Small intestine (tissue), 7 donors: ENCODE data around the gene FRMPD2. TPM values are rescaled to one million over a fixed set of nuclear protein-coding genes. Genes with fewer than 3 reads are reported as not detected.
"Not testable (repeated sequence)": the region's sequence is repeated elsewhere in the genome, so short reads cannot be mapped to it uniquely, and the experiment has no call there.

ENCODE experiments used
- DNase-seq, 2 donors: peaks; one replicate each; pipeline versions ENCODE4 v3.0.0 to v3.0.0-alpha.2; 2013
- FAIRE-seq: peaks from 2 replicates; lab custom pipeline; 2012; peaks lifted over from hg19 to GRCh38; lab: Jason Lieb, UNC
- H3K27ac ChIP-seq, 3 donors: one replicate each; pipeline ENCODE4 v1.5.1; 2013; ENCODE audit warnings: low read length in 2 of 3, mild to moderate bottlenecking in 2 of 3, control low read depth in 1 of 3, inconsistent platforms in 1 of 3, low read depth in 1 of 3, moderate library complexity in 1 of 3
- H3K27me3 ChIP-seq, 3 donors: one replicate each; pipeline ENCODE4 v1.6.1; 2013; ENCODE audit warnings: low read length in 3 of 3, inconsistent platforms in 1 of 3; ENCODE audit not compliant: control insufficient read depth in 3 of 3, insufficient read depth in 3 of 3
- H3K36me3 ChIP-seq, 3 donors: one replicate each; pipeline ENCODE4 v1.6.1; 2013; ENCODE audit warnings: low read length in 3 of 3, inconsistent platforms in 1 of 3, low read depth in 1 of 3, mild to moderate bottlenecking in 1 of 3, moderate library complexity in 1 of 3; ENCODE audit not compliant: control insufficient read depth in 3 of 3, insufficient read depth in 2 of 3
- H3K4me1 ChIP-seq, 3 donors: one replicate each; pipeline ENCODE4 v1.6.1; 2013; ENCODE audit warnings: low read length in 2 of 3, inconsistent platforms in 1 of 3, low read depth in 1 of 3, mild to moderate bottlenecking in 1 of 3, moderate library complexity in 1 of 3; ENCODE audit not compliant: control insufficient read depth in 3 of 3, insufficient read depth in 2 of 3
- H3K4me3 ChIP-seq, 3 donors: one replicate each; pipeline ENCODE4 v1.5.1; 2013; ENCODE audit warnings: low read length in 3 of 3, control low read depth in 1 of 3, inconsistent platforms in 1 of 3, low read depth in 1 of 3, mild to moderate bottlenecking in 1 of 3, moderate library complexity in 1 of 3
- H3K9me3 ChIP-seq, 2 donors: one replicate each; pipeline ENCODE4 v1.6.1; 2013; ENCODE audit warnings: low read depth in 1 of 2, low read length in 1 of 2; ENCODE audit not compliant: control insufficient read depth in 2 of 2, insufficient read depth in 1 of 2
- WGBS, 3 donors: extraction: QIAGEN DNeasy Blood & Tissue Kit; methylation state at CpG; one replicate each; pipeline ENCODE4 v1.1.7; 2013; 5-methylcytosine and 5-hydroxymethylcytosine counted together
- polyA plus RNA-seq, 4 donors: library from polyadenylated mRNA; stranded (reverse) in 3 of 4; unstranded in 1 of 4; fragments of 200-250 nt in 3 of 4; fragments of 120-200 nt in 1 of 4; gene quantifications; one replicate each; pipeline versions ENCODE4 v1.2.1 to v1.2.3, GENCODE V29; 2013
- donor health status: healthy with polysubstance abuse.
- donor health status: control.
- donor health status: control.
- donor health status: Bipolar disorder and iron deficiency.
- donor health status: healthy.

The FRMPD2 gene
- polyA plus RNA-seq, 4 donors = 0.03 TPM; not detected in 3

DNA sequence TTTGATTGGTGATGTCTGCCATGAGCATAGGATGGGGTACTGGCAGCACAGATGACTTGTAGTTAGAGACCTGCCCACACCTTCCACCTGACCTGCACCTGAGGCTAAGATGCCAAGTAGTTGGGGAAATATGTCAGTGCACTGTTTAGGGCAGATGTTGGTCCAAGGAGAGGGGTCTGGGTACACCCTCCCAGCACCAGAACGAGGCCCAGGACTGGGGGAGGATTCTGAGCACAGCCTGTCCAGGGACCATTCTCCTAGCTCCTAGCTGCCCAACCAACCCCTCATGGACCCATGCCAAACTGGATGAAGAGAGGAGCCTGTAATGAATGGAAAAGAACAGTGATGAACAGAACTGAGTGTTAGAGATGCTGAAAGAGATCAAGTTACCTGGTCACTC is 28.0 kb downstream of the FRMPD2 start:
- WGBS, 3 donors = 57 to 63% (median 57%) methylated on average over 1 of the region's 1 CpG
- peaks cover 0 to 2% of the 10 kb centered on the region in 2 donors for H3K9me3 ChIP-seq
- DNase-seq (no peak), FAIRE-seq (no peak)
- no peak overlapping the region for H3K4me3 ChIP-seq
- H3K27me3 ChIP-seq = peaks cover 0 to 2% (median 0%) of the 10 kb centered on the region in 3 donors
- no peaks in the 10 kb centered on the region for H3K36me3 ChIP-seq
- H3K27ac ChIP-seq = no peak overlapping the region
- H3K4me1 ChIP-seq = no peaks in the 10 kb centered on the region

DNA sequence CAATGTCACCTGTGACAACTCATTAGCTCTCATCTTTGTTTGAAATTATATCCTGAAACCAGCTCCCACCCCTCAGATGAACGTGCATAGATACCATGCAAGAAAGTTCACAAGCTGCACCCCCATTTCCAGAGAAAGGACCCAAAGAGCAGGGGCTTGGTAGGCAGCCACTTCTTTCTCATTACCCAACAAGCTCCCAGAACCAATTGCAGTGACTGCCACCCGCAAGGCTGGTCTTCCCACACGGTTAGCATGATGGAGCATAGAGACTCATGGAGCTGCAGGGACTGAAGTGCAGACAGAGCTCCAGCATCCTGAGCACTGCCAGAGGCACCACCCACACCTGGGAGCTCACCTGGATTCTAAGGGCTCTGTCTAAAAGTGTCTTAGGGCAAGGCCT is 28.5 kb downstream of the FRMPD2 start:
- Histone ChIP-seq H3K36me3 (no peaks in the 10 kb centered on the region), H3K27ac (no peak overlapping the region), H3K9me3 (peaks cover 0 to 2% of the 10 kb centered on the region in 2 donors), H3K4me3 (no peak overlapping the region), H3K4me1 (no peaks in the 10 kb centered on the region), H3K27me3 (peaks cover 0 to 2% (median 0%) of the 10 kb centered on the region in 3 donors)
- 73 to 85% (median 85%) methylated on average over 3 of the region's 3 CpGs for WGBS, 3 donors
- no peak for FAIRE-seq
- no peak for DNase-seq

DNA sequence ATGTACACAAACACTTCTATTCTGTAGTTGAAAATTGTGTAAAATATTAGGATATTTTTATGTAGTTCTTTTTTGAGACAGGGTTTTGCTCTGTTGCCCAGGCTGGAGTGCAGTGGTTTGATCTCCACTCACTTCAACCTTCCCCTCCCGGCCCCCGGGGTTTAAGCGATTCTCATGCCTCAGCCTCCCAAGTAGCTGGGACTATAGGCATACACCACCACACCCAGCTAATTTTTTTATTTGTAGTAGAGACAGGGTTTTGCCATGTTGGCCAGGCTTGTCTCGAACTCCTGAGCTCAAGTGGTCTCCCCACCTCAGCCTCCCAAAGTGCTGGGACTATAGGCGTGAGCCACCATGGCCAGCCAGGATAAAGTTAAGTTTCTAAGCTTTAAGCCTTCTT is 30.6 kb downstream of the FRMPD2 start:
- not testable (repeated sequence) for H3K27ac ChIP-seq, H3K9me3 ChIP-seq, FAIRE-seq, H3K4me3 ChIP-seq, DNase-seq, H3K27me3 ChIP-seq, H3K4me1 ChIP-seq, H3K36me3 ChIP-seq
- 74 to 89% (median 79%) methylated on average over 5 of the region's 5 CpGs for WGBS, 3 donors

DNA sequence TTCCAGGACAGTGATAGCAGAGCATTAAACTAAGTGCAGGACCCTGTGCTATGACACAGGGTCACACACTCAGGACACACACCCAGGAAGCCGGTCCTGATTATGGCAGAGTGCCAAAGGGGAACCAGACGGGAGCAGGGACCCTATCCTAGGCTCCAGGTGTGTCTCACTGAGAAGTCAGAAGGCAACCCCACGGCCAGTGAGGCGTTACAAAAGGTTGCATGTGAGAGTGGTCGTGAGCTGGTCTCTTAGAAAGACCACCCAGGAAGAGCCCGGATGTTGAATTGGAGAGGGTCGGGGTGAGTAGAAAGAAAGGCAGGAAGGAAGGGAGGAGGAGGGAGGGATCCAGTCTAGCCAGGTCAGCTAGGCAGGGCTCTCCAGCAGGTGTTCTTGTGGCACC is 31.0 kb downstream of the FRMPD2 start:
- 28 to 38% (median 37%) methylated on average over 7 of the region's 7 CpGs for WGBS, 3 donors
- H3K27ac ChIP-seq = no peak overlapping the region
- peaks cover 0 to 2% (median 0%) of the 10 kb centered on the region in 3 donors for H3K27me3 ChIP-seq
- no peaks in the 10 kb centered on the region for H3K4me1 ChIP-seq
- peaks cover 0 to 2% of the 10 kb centered on the region in 2 donors for H3K9me3 ChIP-seq
- no peak overlapping the region for H3K4me3 ChIP-seq
- no peaks in the 10 kb centered on the region for H3K36me3 ChIP-seq
- DNase-seq (no peak), FAIRE-seq (no peak)

DNA sequence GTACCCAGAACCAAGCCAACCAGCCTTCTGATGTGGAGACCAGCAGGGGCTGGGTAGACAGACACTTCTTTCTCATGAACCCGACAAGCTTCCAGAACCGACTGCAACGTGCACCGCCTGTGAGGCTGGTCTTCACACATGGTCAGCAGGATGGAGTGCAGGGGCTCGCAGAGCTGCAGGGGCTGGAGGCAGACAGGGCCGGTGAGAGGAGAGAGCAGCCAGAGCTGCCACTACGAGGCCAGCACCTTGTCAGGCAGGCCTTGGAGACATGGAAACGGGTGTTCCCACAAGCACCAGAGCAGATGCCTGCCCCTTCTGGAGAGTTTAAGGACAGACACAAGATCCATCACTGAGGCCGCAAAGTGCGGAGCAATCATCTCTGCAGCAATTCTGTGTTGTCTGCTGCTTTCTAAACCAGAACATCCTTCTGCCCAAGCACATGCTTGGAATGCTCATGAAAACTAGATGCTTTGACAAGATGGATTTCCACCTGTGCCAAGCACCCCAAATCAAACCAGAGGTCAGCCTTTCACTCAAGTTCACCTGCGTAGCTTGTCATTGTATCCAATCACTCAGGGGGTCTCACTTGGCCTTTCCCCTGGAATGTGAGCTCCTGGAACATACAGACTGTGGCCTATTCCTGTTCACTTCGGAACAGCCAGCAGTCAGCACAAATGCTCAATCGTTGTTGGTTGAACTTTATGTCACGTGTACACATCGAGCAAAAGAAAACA is 32.2 kb downstream of the FRMPD2 start:
- DNase-seq (no peak), FAIRE-seq (no peak)
- Histone ChIP-seq H3K36me3 (no peaks in the 10 kb centered on the region), H3K4me1 (no peaks in the 10 kb centered on the region), H3K27me3 (peaks cover 0 to 1% (median 0%) of the 10 kb centered on the region in 3 donors), H3K9me3 (peaks cover 0 to 2% of the 10 kb centered on the region in 2 donors), H3K27ac (no peak overlapping the region), H3K4me3 (no peak overlapping the region)
- 81 to 87% (median 84%) methylated on average over 15 of the region's 15 CpGs for WGBS, 3 donors

DNA sequence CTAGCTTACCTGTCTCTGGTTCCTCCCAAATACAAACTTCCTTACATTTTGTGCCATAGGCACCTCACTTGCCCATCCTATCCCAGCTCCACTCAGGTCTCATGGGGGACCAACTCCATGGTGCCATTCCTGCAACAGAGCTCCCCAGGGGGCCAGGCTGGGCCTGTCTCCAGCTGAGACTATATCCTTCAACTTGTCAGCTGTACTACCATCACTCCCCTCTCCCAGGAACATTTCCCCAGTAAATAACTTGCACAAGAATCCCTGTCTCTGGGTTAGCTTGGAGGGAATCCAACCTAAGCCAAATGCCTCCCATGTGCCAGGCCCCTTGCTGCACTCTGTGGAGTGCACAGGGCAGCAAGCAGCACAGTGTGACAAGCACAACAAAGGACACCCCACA is 33.2 kb downstream of the FRMPD2 start:
- no peak overlapping the region for H3K27ac ChIP-seq
- peaks cover 0 to 2% of the 10 kb centered on the region in 2 donors for H3K9me3 ChIP-seq
- no peaks in the 10 kb centered on the region for H3K36me3 ChIP-seq
- DNase-seq = no peak
- no peaks in the 10 kb centered on the region for H3K4me1 ChIP-seq
- no peak for FAIRE-seq
- H3K4me3 ChIP-seq = no peak overlapping the region
- no peaks in the 10 kb centered on the region for H3K27me3 ChIP-seq

DNA sequence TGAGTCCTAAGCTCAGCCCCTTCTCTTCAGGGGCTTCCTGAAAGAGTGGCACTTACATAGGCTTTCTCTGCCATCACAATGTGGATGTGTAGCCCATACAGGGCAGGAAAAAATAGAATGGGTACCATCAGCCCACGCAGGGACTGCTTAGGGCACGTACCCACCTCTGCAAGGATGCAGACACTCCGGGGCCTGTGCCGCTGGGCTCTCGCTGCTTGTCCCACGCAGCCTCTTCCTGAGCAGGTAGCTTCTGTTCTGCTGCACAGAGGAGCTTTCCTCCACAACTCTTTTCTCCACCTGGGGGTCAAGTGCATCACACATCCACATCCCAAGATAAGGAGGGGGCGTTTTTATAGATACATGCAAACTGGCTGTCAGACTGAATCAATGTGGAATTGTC is 34.3 kb downstream of the FRMPD2 start:
- FAIRE-seq = no peak
- Histone ChIP-seq H3K27me3 (no peaks in the 10 kb centered on the region), H3K9me3 (peaks cover 0 to 2% of the 10 kb centered on the region in 2 donors), H3K4me1 (no peaks in the 10 kb centered on the region), H3K36me3 (no peaks in the 10 kb centered on the region), H3K27ac (no peak overlapping the region), H3K4me3 (no peak overlapping the region)
- 81 to 87% (median 81%) methylated on average over 7 of the region's 7 CpGs for WGBS, 3 donors
- no peak for DNase-seq

DNA sequence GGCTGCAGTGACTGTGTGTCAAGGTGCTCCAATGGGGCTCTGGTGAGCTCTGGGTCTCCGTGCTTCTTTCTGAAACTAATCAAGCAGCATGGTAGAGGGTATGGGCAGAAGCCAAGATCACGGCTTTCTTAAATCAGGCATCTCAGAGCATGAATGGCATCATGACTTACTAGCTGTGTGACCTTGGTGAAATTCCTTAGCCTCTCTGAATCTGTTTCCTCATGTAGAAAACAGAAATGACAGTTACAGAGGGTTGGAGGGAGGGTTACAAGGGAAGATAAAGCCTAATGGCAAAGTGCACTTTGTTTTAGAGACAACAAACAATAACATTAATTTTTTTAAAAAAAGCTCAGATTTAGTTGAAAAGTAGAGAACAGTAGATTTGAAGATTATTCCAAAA is 34.9 kb downstream of the FRMPD2 start:
- DNase-seq (no peak), FAIRE-seq (no peak)
- Histone ChIP-seq H3K4me1 (no peaks in the 10 kb centered on the region), H3K36me3 (no peaks in the 10 kb centered on the region), H3K27ac (no peak overlapping the region), H3K27me3 (no peaks in the 10 kb centered on the region), H3K9me3 (no peaks in the 10 kb centered on the region), H3K4me3 (no peak overlapping the region)
- WGBS, 3 donors = 77 to 84% (median 83%) methylated on average over 2 of the region's 2 CpGs
